HepG2 (cell line): ENCODE data around the gene P2RX5. TPM values are rescaled to one million over a fixed set of nuclear protein-coding genes. Genes with fewer than 3 reads are reported as not detected.

Experiments
- ATAC-seq: fragments of 200-7000 bp; cut with Tn5 transposase; 3 replicates; pipeline ENCODE4 v1.9.1; 2020; ENCODE audit warnings: mild to moderate bottlenecking, moderate library complexity
- BruUV-seq: library from RNA; stranded (reverse); fragments of 400-500 nt; replicated peaks from 2 replicates; lab custom pipeline; 2021; lab: Mats Ljungman, UMichigan
- CTCF ChIA-PET: fragments of 300-600 bp; formaldehyde crosslinking; extraction: SDS; loops from one replicate; lab custom pipeline; 2021; ENCODE audit warnings: low total read pairs, inconsistent platforms, low intra/inter-chr PET ratio; lab: Yijun Ruan, JAX
- POLR2A ChIA-PET: fragments of 350-600 bp; sonication (Branson Sonifier 250); formaldehyde crosslinking; loops from one replicate; lab custom pipeline; 2020; ENCODE audit warnings: antibody characterized with exemption, inconsistent platforms; lab: Yijun Ruan, JAX
- DNase-seq: peaks from one replicate; pipeline ENCODE4 v3.0.0-alpha.2; 2015; ENCODE audit warnings: low spot score
- FAIRE-seq: peaks from 3 replicates; lab custom pipeline; 2011; peaks lifted over from hg19 to GRCh38; lab: Jason Lieb, UNC
- H2AFZ ChIP-seq: one replicate; pipeline ENCODE4 v1.6.1; 2011; ENCODE audit warnings: low read length, inconsistent platforms
- H3K27ac ChIP-seq: fragments of 300-600 bp; 3 replicates; pipeline ENCODE4 v1.8.0; 2011; ENCODE audit warnings: mixed run types, mild to moderate bottlenecking, mixed read lengths, low read length, inconsistent platforms; ENCODE audit not compliant: insufficient read depth; ENCODE audit errors: extremely low read length
- H3K27me3 ChIP-seq, 2 experiments: fragments of 200-600 bp in 1 of 2; 2 replicates in 1 of 2; 3 replicates in 1 of 2; pipeline versions ENCODE4 v1.6.0 to v1.8.0; 2011; ENCODE audit warnings: low read length in 2 of 2, mild to moderate bottlenecking in 2 of 2, moderate library complexity in 2 of 2, inconsistent platforms in 1 of 2; ENCODE audit not compliant: insufficient read depth in 2 of 2, control insufficient read depth in 1 of 2
- H3K36me3 ChIP-seq, 2 experiments: fragments of 200-600 bp in 1 of 2; replicated peaks in 1 of 2; 2 replicates in 1 of 2; 3 replicates in 1 of 2; pipeline versions ENCODE4 v1.5.1 to v1.8.0; 2011; ENCODE audit warnings: low read length in 2 of 2, inconsistent platforms in 1 of 2; ENCODE audit not compliant: insufficient read depth in 2 of 2, control insufficient read depth in 1 of 2
- H3K4me1 ChIP-seq: 2 replicates; pipeline ENCODE4 v1.5.1; 2012; ENCODE audit warnings: low read length, inconsistent platforms; ENCODE audit not compliant: insufficient read depth
- H3K4me2 ChIP-seq: 2 replicates; pipeline ENCODE4 v1.6.0; 2011; ENCODE audit warnings: low read depth, low read length, inconsistent platforms
- H3K4me3 ChIP-seq, 3 experiments: fragments of 200-600 bp in 1 of 3; sonication (generic), shearing (Covaris generic) in 1 of 3; replicated peaks in 1 of 3; 2 replicates each; pipeline ENCODE4 v1.5.1; 2011 to 2016; ENCODE audit warnings: low read length in 3 of 3, inconsistent platforms in 2 of 3, low read depth in 2 of 3, mild to moderate bottlenecking in 2 of 3, control low read depth in 1 of 3, mixed read lengths in 1 of 3; ENCODE audit not compliant: insufficient read depth in 1 of 3
- H3K79me2 ChIP-seq: one replicate; pipeline ENCODE4 v1.6.1; 2011; ENCODE audit warnings: low read length, inconsistent platforms; ENCODE audit not compliant: insufficient read depth
- H3K9ac ChIP-seq: 2 replicates; pipeline ENCODE4 v1.6.0; 2011; ENCODE audit warnings: mild to moderate bottlenecking, low read depth, low read length, inconsistent platforms; ENCODE audit not compliant: insufficient read depth
- H3K9me3 ChIP-seq: 2 replicates; pipeline ENCODE4 v1.5.1; 2012; ENCODE audit warnings: mild to moderate bottlenecking, low read length
- H4K20me1 ChIP-seq: 2 replicates; pipeline ENCODE4 v1.6.0; 2011; ENCODE audit warnings: inconsistent platforms, mild to moderate bottlenecking, low read length, moderate library complexity; ENCODE audit not compliant: insufficient read depth
- ATF6 ChIP-seq: sonication (generic); formaldehyde crosslinking; conservative IDR thresholded peaks from 2 replicates; pipeline ENCODE4 v1.4.0; 2020; ENCODE audit warnings: missing genetic modification reagents
- CAMTA2 ChIP-seq: sonication (generic); formaldehyde crosslinking; IDR thresholded peaks from 2 replicates; pipeline ENCODE4 v1.4.0; 2020; ENCODE audit warnings: mild to moderate bottlenecking, missing genetic modification reagents, borderline replicate concordance
- HMGA1 ChIP-seq: sonication (generic); formaldehyde crosslinking; conservative IDR thresholded peaks from 2 replicates; pipeline ENCODE4 v1.4.0; 2020; ENCODE audit warnings: missing genetic modification reagents
- IRF1 ChIP-seq: sonication (generic); formaldehyde crosslinking; IDR thresholded peaks from 2 replicates; pipeline ENCODE4 v1.4.0; 2020; ENCODE audit warnings: low read depth, mild to moderate bottlenecking, missing genetic modification reagents
- KDM4B ChIP-seq: sonication (generic); formaldehyde crosslinking; IDR thresholded peaks from 2 replicates; pipeline ENCODE4 v1.4.0; 2020; ENCODE audit warnings: missing genetic modification reagents
- MATR3 ChIP-seq: sonication (generic); formaldehyde crosslinking; IDR thresholded peaks from 2 replicates; pipeline ENCODE4 v1.4.0; 2020; ENCODE audit warnings: missing genetic modification reagents
- MTF2 ChIP-seq: sonication (generic); formaldehyde crosslinking; IDR thresholded peaks from 2 replicates; pipeline ENCODE4 v1.5.0; 2020; ENCODE audit warnings: missing genetic modification reagents, borderline replicate concordance
- MXD4 ChIP-seq: IDR thresholded peaks from 2 replicates; pipeline ENCODE4 v1.6.1; 2016; ENCODE audit warnings: mild to moderate bottlenecking, missing biosample characterization, missing genetic modification reagents
- ONECUT2 ChIP-seq: sonication (generic); formaldehyde crosslinking; IDR thresholded peaks from 2 replicates; pipeline ENCODE4 v1.4.0; 2020; ENCODE audit warnings: missing genetic modification reagents
- PHF8 ChIP-seq: sonication (generic); formaldehyde crosslinking; IDR thresholded peaks from 2 replicates; pipeline ENCODE4 v1.5.0; 2020; ENCODE audit warnings: missing genetic modification reagents
- REST ChIP-seq, 2 experiments: IDR thresholded peaks; 2 replicates each; pipeline ENCODE4 v1.6.1; 2011 to 2012; ENCODE audit warnings: low read length in 2 of 2, borderline replicate concordance in 1 of 2, low read depth in 1 of 2, mild to moderate bottlenecking in 1 of 2, moderate library complexity in 1 of 2
- SSRP1 ChIP-seq: IDR thresholded peaks from 2 replicates; pipeline ENCODE4 v1.6.1; 2016; ENCODE audit warnings: control low read depth
- ZNF136 ChIP-seq: sonication (generic); formaldehyde crosslinking; IDR thresholded peaks from 2 replicates; pipeline ENCODE4 v1.8.1; 2022; ENCODE audit warnings: low read depth, mild to moderate bottlenecking, moderate library complexity, missing genetic modification reagents
- ZNF749 ChIP-seq: sonication (generic); formaldehyde crosslinking; IDR thresholded peaks from 2 replicates; pipeline ENCODE4 v1.8.0; 2022; ENCODE audit warnings: mild to moderate bottlenecking, missing genetic modification reagents, moderate library complexity, borderline replicate concordance
- WGBS: methylation state at CpG from one replicate; pipeline ENCODE4 v1.1.6; 2017; ENCODE audit warnings: low lambda C conversion rate; 5-methylcytosine and 5-hydroxymethylcytosine counted together
- in situ Hi-C: cut with HindIII; loops from 2 replicates; pipeline ENCODE4 v1.10.0; 2017; ENCODE audit warnings: low pct_unique_long_range_greater_than_20kb; ENCODE audit not compliant: extremely low pct_ligation_motif_present
- intact Hi-C: fragments of 100-400 bp; cut with micrococcal nuclease; formaldehyde crosslinking; loops from one replicate; pipeline ENCODE4 v1.10.0; 2022; ENCODE audit not compliant: unreplicated experiment
- polyA plus RNA-seq, 8 experiments: library from polyadenylated mRNA; depleted of rRNA in 3 of 8; stranded (reverse) in 7 of 8; unstranded in 1 of 8; fragments of >200 nt; fragmentation: Illumina TruSeq in 4 of 8; extraction: Trizol in 4 of 8; gene quantifications; 2 replicates each; pipeline versions ENCODE4 v1.2.1 to v1.2.3, GENCODE V29; 2011 to 2016; ENCODE audit warnings: low read depth in 4 of 8, missing spikeins in 1 of 8, mixed read lengths in 1 of 8; ENCODE audit not compliant: insufficient read depth in 1 of 8
- total RNA-seq, 5 experiments: library from RNA; depleted of rRNA; stranded (reverse); fragments of >200 nt; fragmentation: Illumina TruSeq; extraction: Trizol; gene quantifications; 2 replicates each; pipeline ENCODE4 v1.2.3, GENCODE V29; 2016; ENCODE audit warnings: low read depth in 1 of 5

The P2RX5 gene
- total and polyA plus RNA-seq, 2 of the 13 experiments (the other 11 are each of a cell fraction or from before 2014, with no cell fraction given) = 0.95 to 1.7 TPM

- H3K9ac ChIP-seq = no peak overlapping the region
- H3K79me2 ChIP-seq = no peaks in the 10 kb centered on the region
- H4K20me1 ChIP-seq = no peaks in the 10 kb centered on the region
- DNase-seq (no peak), FAIRE-seq (no peak), ATAC-seq (no peak)
- peaks cover 7% of the 10 kb centered on the region for H3K9me3 ChIP-seq
- 52% methylated on average over 4 of the region's 4 CpGs for WGBS
- H3K4me1 ChIP-seq = peaks cover 17% of the 10 kb centered on the region
- H3K4me3 ChIP-seq = no peak overlapping the region
- CTCF ChIA-PET = no interaction called here
- in situ Hi-C loops (no loop called here), intact Hi-C loops (no loop called here)
- H3K4me2 ChIP-seq = no peak overlapping the region
- H3K36me3 ChIP-seq = no peaks in the 10 kb centered on the region
- no peak overlapping the region for H2AFZ ChIP-seq
- no TSS peak for BruUV-seq
- no peak overlapping the region for H3K27ac ChIP-seq
- H3K27me3 ChIP-seq = peaks cover 0 to 29% of the 10 kb centered on the region in 2 experiments; a peak in 2 of 5 replicates
- POLR2A ChIA-PET = no interaction called here
- TF ChIP-seq SSRP1 (CRISPR knock-in tag) (no peak), PHF8 (CRISPR knock-in tag) (no peak), CAMTA2 (CRISPR knock-in tag) (no peak), ZNF749 (CRISPR knock-in tag) (no peak), MTF2 (no peak), ONECUT2 (CRISPR knock-in tag) (no peak), MXD4 (CRISPR knock-in tag) (no peak), ZNF136 (no peak), HMGA1 (CRISPR knock-in tag) (no peak), REST (IDR thresholded peaks at IDR 0.05; ENCODE audit: borderline replicate concordance in 1 of 2, low read depth in 1 of 2, low read length in 2 of 2) (no peak), ATF6 (no peak), IRF1 (CRISPR knock-in tag) (no peak), MATR3 (CRISPR knock-in tag) (no peak), KDM4B (no peak)
These were observed 2.8 kb downstream of the P2RX5 start for GRCh38 chr17:3693141-3693540.
